SK-N-SH treated with all-trans-retinoic acid at 6 μM for 48 hours (cell line): ENCODE measurements around the gene RIPK4.
A peak's percentile ranks its signal among the peaks of the same experiment; 100 is the strongest.

ENCODE experiments used
- ATAC-seq: fragments of 200-7000 bp; cut with Tn5 transposase; 3 replicates; pipeline ENCODE4 v1.9.1; 2020; ENCODE audit warnings: mild to moderate bottlenecking, moderate library complexity
- ARNTL ChIP-seq: fragments of 450-650 bp; formaldehyde crosslinking; IDR thresholded peaks from 2 replicates; pipeline ENCODE4 v1.5.0; 2020; ENCODE audit warnings: low read depth, mild to moderate bottlenecking, moderate library complexity, borderline replicate concordance
- CREB5 ChIP-seq: fragments of 250-450 bp; sonication (Bioruptor Pico); IDR thresholded peaks from 2 replicates; pipeline ENCODE4 v1.5.1; 2020; ENCODE audit warnings: low read depth, mild to moderate bottlenecking, moderate library complexity
- CSDC2 ChIP-seq: fragments of 250-450 bp; sonication (Bioruptor Pico); IDR thresholded peaks from 2 replicates; pipeline ENCODE4 v1.5.0; 2020; ENCODE audit warnings: mild to moderate bottlenecking, moderate library complexity
- CSRNP3 ChIP-seq: fragments of 250-450 bp; sonication (Bioruptor Pico); IDR thresholded peaks from 2 replicates; pipeline ENCODE4 v1.5.1; 2021; ENCODE audit warnings: mild to moderate bottlenecking, moderate library complexity
- ESRRG ChIP-seq: fragments of 250-450 bp; sonication (Bioruptor Pico); IDR thresholded peaks from 2 replicates; pipeline ENCODE4 v1.6.1; 2021; ENCODE audit warnings: mild to moderate bottlenecking
- GLIS3 ChIP-seq: fragments of 250-450 bp; sonication (Bioruptor Pico); IDR thresholded peaks from 2 replicates; pipeline ENCODE4 v1.5.0; 2020; ENCODE audit warnings: mild to moderate bottlenecking, moderate library complexity
- ISL1 ChIP-seq: fragments of 250-450 bp; sonication (Bioruptor Pico); IDR thresholded peaks from 2 replicates; pipeline ENCODE4 v2.1.2; 2022; ENCODE audit warnings: mild to moderate bottlenecking, moderate library complexity
- OSR1 ChIP-seq: fragments of 250-450 bp; sonication (Bioruptor Pico); IDR thresholded peaks from 2 replicates; pipeline ENCODE4 v1.8.0; 2022; ENCODE audit warnings: moderate library complexity, mild to moderate bottlenecking, inconsistent platforms
- POU6F1 ChIP-seq: fragments of 250-450 bp; sonication (Bioruptor Pico); IDR thresholded peaks from 2 replicates; pipeline ENCODE4 v1.8.0; 2021; ENCODE audit warnings: low read depth, mild to moderate bottlenecking, moderate library complexity, borderline replicate concordance
- PPARA ChIP-seq: fragments of 250-450 bp; sonication (Bioruptor Pico); IDR thresholded peaks from 2 replicates; pipeline ENCODE4 v1.5.0; 2020; ENCODE audit warnings: mild to moderate bottlenecking, borderline replicate concordance
- RARB ChIP-seq: fragments of 250-450 bp; sonication (Bioruptor Pico); IDR thresholded peaks from 2 replicates; pipeline ENCODE4 v1.8.0; 2021; ENCODE audit warnings: mild to moderate bottlenecking, moderate library complexity
- SNAI2 ChIP-seq: fragments of 250-450 bp; sonication (Bioruptor Pico); IDR thresholded peaks from 2 replicates; pipeline ENCODE4 v1.5.0; 2020; ENCODE audit warnings: mild to moderate bottlenecking, moderate library complexity
- TCF4 ChIP-seq: fragments of 250-450 bp; sonication (Bioruptor Pico); IDR thresholded peaks from 2 replicates; pipeline ENCODE4 v1.8.0; 2021; ENCODE audit warnings: mild to moderate bottlenecking, moderate library complexity, borderline replicate concordance
- TOX ChIP-seq: fragments of 250-450 bp; sonication (Bioruptor Pico); IDR thresholded peaks from 2 replicates; pipeline ENCODE4 v1.8.0; 2021; ENCODE audit warnings: mild to moderate bottlenecking, moderate library complexity, borderline replicate concordance
- ZC3H10 ChIP-seq: fragments of 250-450 bp; sonication (Bioruptor Pico); IDR thresholded peaks from 2 replicates; pipeline ENCODE4 v1.5.1; 2021; ENCODE audit warnings: mild to moderate bottlenecking, moderate library complexity
- ZFP3 ChIP-seq: fragments of 250-450 bp; sonication (Bioruptor Pico); IDR thresholded peaks from 2 replicates; pipeline ENCODE4 v1.5.0; 2020; ENCODE audit warnings: mild to moderate bottlenecking, moderate library complexity
- ZFP30 ChIP-seq: fragments of 450-650 bp; formaldehyde crosslinking; IDR thresholded peaks from 2 replicates; pipeline ENCODE4 v1.5.0; 2022; ENCODE audit warnings: mild to moderate bottlenecking, moderate library complexity
- ZNF565 ChIP-seq: fragments of 450-650 bp; formaldehyde crosslinking; conservative IDR thresholded peaks from 2 replicates; pipeline ENCODE4 v1.5.0; 2020; ENCODE audit warnings: low read depth, mild to moderate bottlenecking, moderate library complexity
- ZNF70 ChIP-seq: fragments of 450-650 bp; formaldehyde crosslinking; IDR thresholded peaks from 2 replicates; pipeline ENCODE4 v1.5.0; 2020; ENCODE audit warnings: mild to moderate bottlenecking, moderate library complexity
- ZNF8 ChIP-seq: fragments of 450-650 bp; formaldehyde crosslinking; IDR thresholded peaks from 2 replicates; pipeline ENCODE4 v1.5.0; 2020; ENCODE audit warnings: mild to moderate bottlenecking, moderate library complexity
- TF ChIP-seq, protein P1 (sequence below): fragments of 250-450 bp; sonication (Bioruptor Pico); IDR thresholded peaks from 2 replicates; pipeline ENCODE4 v1.5.0; 2020; ENCODE audit warnings: mild to moderate bottlenecking, moderate library complexity
- TF ChIP-seq, protein P2 (sequence below): fragments of 250-450 bp; sonication (Bioruptor Pico); IDR thresholded peaks from 2 replicates; pipeline ENCODE4 v1.8.0; 2020; ENCODE audit warnings: mild to moderate bottlenecking, moderate library complexity, borderline replicate concordance

RIPK4 gene

DNA sequence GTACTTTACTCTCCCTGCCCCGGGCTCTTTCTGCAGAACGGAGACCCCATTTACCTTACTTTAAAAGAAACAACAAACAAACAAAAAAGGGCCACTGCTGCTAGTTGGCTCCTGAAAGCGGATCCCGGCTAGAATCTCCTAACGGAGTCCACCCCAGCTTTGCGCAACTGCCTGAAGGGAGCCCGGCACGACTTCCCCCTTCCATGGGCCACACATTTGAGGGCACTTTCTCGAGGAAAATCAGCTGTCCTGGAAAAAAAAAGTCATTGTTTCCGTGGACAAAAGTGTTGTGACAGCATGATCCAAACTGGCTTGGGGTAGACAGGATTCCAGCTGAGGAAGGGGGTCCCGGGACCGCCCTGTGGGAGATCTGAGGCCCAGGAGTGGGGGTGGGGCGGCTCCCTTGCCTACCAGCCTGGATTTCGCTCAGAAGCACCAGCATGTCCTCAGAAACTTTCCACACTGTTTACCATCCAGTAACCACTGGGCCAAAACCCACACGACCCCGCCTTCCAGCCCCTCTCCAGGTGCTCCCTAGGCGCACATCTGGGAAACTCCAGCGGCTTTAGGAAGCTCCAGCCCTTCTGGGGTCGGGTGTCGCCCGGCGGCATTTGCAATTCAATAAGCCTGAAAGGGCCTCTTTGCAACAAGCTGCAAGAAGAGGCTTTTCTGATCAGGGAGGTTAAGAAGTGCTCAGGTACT is 4.8 kb downstream of the RIPK4 start:
- ATAC-seq = no peak
- no peak for TF ChIP-seq RARB (CRISPR knock-in tag)
- TF ChIP-seq TOX (CRISPR knock-in tag) = no peak
- TF ChIP-seq CSDC2 (CRISPR knock-in tag) = no peak
- TF ChIP-seq ZFP30 (CRISPR knock-in tag) = no peak
- no peak for TF ChIP-seq ZNF70 (CRISPR knock-in tag)
- TF ChIP-seq TCF4 (CRISPR knock-in tag) = no peak

- ATAC-seq = peak; percentile 48
- TF ChIP-seq GLIS3 (CRISPR knock-in tag) (no peak), ISL1 (CRISPR knock-in tag) (no peak), ARNTL (CRISPR knock-in tag) (no peak), CREB5 (CRISPR knock-in tag) (no peak), POU6F1 (CRISPR knock-in tag) (no peak), TCF4 (CRISPR knock-in tag) (no peak), TOX (CRISPR knock-in tag) (no peak), SNAI2 (no peak)
Measured at GRCh38 chr21:41761211-41761933, 5.5 kb downstream of the RIPK4 start.

DNA sequence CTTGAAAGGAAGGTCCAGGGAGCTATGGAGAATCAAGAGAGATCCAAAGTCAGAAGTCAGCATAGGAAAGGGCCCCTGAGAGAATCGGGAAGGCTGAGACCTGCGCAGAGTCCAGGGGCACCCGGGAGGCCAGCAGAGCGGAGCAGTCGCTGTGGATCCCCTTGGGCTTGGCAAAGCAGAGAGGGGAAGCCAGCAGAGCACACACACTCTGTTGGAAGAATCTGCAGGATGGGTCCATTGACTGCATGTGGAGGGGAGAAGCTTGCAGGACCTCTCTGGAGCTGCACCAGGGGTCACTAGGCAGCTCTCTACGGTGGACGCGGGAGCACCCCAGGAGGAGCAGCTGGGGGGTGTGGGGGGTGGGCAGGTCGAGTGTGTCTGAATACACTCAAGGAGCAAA is 6.4 kb downstream of the RIPK4 start:
- TF ChIP-seq ZNF70 (CRISPR knock-in tag) = no peak
- TF ChIP-seq TCF4 (CRISPR knock-in tag) = no peak
- TF ChIP-seq CSRNP3 (CRISPR knock-in tag) = no peak
- TF ChIP-seq ESRRG (CRISPR knock-in tag) = no peak
- no peak for TF ChIP-seq OSR1 (CRISPR knock-in tag)
- TF ChIP-seq PPARA = no peak
- TF ChIP-seq ZNF8 (CRISPR knock-in tag) = no peak
- TF ChIP-seq ZFP3 (CRISPR knock-in tag) = no peak
- no peak for TF ChIP-seq POU6F1 (CRISPR knock-in tag)
- no peak for TF ChIP-seq ISL1 (CRISPR knock-in tag)
- TF ChIP-seq, protein P1, sequence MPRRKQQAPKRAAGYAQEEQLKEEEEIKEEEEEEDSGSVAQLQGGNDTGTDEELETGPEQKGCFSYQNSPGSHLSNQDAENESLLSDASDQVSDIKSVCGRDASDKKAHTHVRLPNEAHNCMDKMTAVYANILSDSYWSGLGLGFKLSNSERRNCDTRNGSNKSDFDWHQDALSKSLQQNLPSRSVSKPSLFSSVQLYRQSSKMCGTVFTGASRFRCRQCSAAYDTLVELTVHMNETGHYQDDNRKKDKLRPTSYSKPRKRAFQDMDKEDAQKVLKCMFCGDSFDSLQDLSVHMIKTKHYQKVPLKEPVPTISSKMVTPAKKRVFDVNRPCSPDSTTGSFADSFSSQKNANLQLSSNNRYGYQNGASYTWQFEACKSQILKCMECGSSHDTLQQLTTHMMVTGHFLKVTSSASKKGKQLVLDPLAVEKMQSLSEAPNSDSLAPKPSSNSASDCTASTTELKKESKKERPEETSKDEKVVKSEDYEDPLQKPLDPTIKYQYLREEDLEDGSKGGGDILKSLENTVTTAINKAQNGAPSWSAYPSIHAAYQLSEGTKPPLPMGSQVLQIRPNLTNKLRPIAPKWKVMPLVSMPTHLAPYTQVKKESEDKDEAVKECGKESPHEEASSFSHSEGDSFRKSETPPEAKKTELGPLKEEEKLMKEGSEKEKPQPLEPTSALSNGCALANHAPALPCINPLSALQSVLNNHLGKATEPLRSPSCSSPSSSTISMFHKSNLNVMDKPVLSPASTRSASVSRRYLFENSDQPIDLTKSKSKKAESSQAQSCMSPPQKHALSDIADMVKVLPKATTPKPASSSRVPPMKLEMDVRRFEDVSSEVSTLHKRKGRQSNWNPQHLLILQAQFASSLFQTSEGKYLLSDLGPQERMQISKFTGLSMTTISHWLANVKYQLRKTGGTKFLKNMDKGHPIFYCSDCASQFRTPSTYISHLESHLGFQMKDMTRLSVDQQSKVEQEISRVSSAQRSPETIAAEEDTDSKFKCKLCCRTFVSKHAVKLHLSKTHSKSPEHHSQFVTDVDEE (CRISPR knock-in tag) = no peak
- TF ChIP-seq CSDC2 (CRISPR knock-in tag) = no peak
- TF ChIP-seq, protein P2, sequence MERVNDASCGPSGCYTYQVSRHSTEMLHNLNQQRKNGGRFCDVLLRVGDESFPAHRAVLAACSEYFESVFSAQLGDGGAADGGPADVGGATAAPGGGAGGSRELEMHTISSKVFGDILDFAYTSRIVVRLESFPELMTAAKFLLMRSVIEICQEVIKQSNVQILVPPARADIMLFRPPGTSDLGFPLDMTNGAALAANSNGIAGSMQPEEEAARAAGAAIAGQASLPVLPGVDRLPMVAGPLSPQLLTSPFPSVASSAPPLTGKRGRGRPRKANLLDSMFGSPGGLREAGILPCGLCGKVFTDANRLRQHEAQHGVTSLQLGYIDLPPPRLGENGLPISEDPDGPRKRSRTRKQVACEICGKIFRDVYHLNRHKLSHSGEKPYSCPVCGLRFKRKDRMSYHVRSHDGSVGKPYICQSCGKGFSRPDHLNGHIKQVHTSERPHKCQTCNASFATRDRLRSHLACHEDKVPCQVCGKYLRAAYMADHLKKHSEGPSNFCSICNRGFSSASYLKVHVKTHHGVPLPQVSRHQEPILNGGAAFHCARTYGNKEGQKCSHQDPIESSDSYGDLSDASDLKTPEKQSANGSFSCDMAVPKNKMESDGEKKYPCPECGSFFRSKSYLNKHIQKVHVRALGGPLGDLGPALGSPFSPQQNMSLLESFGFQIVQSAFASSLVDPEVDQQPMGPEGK (CRISPR knock-in tag) = no peak
- no peak for TF ChIP-seq ZC3H10
- TF ChIP-seq TOX (CRISPR knock-in tag) = no peak
- no peak for TF ChIP-seq ZNF565 (CRISPR knock-in tag)
- TF ChIP-seq CREB5 (CRISPR knock-in tag) = no peak
- TF ChIP-seq ZFP30 (CRISPR knock-in tag) = no peak
- TF ChIP-seq RARB (CRISPR knock-in tag) = no peak
- no peak for ATAC-seq
